GM20431 (cell line): ENCODE data around the gene PPP1R15B.

Experiments used
- in situ Hi-C: fragments of 300-500 bp; cut with MseI, MboI; formaldehyde crosslinking; loops from one replicate; pipeline ENCODE4 v1.15.0; 2020; ENCODE audit warnings: low sequenced_read_pairs; ENCODE audit not compliant: unreplicated experiment

PPP1R15B gene

GRCh38 chr1:204354579-204354978 lies 57.0 kb downstream of the PPP1R15B start:
- in situ Hi-C loops = no loop called here
